Ishikawa (cell line): ENCODE data around the gene ABCG1.

Experiments used
- CEBPB ChIP-seq: IDR thresholded peaks from 2 replicates; pipeline ENCODE4 v1.6.1; 2012
- RAD21 ChIP-seq: IDR thresholded peaks from 2 replicates; pipeline ENCODE4 v1.6.1; 2012; ENCODE audit warnings: low read depth
- TF ChIP-seq, protein P1 (sequence below): IDR thresholded peaks from 2 replicates; pipeline ENCODE4 v1.6.1; 2012

DNA sequence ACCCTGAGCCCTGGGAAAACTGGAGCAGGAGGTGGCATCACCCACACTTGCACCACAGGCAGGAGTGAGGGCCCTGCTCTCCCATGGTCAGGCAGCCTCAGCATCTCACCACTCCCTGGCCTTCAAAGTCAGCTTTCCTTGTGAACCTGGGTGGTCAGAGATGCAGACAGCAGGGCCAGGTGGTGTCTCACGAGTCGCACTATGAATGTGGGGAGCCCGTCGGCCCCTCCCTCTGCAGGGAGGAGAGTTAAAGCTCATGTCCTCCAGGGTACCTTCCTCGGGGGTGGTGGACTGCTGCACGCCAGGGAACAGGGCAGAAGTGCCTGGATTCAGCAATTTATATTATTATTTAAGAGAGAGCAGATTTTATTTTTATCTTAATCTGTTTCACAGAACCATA lies 24.1 kb downstream of the ABCG1 start:
- TF ChIP-seq RAD21 (no peak), CEBPB (no peak)
- TF ChIP-seq, protein P1, sequence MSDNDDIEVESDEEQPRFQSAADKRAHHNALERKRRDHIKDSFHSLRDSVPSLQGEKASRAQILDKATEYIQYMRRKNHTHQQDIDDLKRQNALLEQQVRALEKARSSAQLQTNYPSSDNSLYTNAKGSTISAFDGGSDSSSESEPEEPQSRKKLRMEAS = no peak
